NCI-H2171 treated with DMSO at 0.1 percent for 48 hours (cell line): Measurements from ENCODE around the gene A2ML1.
"Not testable (repeated sequence)": the region's sequence is repeated elsewhere in the genome, so short reads cannot be mapped to it uniquely, and the experiment has no call there.

Source experiments
- DNase-seq: peaks from one replicate; lab custom pipeline; 2025; lab: John Stamatoyannopoulos, UW

The A2ML1 gene

DNA sequence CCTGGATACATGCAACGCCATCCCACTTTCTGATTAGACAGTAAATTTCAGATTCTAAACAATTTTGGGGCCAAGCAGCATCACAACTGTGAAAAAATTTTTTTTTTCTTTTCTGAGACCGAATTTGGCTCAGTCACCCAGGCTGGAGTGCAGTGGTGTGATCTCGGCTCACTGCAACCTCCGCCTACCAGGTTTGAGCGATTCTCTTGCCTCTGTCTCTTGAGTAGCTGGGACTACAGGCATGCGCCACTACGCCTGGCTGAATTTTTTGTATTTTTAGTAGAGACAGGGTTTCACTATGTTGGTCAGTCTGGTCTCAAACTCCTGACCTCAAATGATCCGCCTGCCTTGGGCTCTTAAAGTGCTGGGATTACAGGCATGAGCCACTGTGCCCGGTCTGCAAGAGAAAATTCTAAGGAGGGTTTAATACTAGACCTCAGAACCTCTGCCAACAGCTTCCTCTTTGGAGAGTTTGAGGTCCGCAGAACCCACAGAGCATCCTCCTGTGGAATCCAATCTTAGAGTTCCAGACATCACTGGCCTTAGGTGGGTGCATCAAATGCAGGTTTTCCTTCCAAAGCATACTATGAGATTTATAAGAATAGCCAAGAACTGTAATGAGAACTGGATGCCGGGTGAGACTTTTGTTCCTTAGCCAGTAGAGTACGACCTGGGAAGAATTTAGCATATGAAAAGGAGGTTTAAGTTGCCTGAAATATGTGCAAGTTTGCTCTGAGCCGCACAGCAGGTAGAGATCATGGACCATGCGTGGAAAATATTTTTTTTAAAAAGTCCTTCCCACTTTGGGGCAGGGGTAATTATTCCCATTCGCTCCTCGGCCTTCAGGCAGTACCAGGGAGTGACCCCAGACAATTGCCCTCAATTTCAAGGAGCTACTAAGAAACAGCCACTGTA is 84.1 kb downstream of the A2ML1 start:
- DNase-seq, result no peak

GRCh38 chr12:8907513-8907912 is 85.1 kb downstream of the A2ML1 start:
- peak; percentile 13 for DNase-seq

- DNase-seq, result no peak
These were observed 87.3 kb downstream of the A2ML1 start for GRCh38 chr12:8909752-8910151.

- no peak for DNase-seq
These were observed 89.3 kb downstream of the A2ML1 start for GRCh38 chr12:8911606-8912268.

- DNase-seq, result no peak
These were observed 90.5 kb downstream of the A2ML1 start for GRCh38 chr12:8912914-8913313.

DNA sequence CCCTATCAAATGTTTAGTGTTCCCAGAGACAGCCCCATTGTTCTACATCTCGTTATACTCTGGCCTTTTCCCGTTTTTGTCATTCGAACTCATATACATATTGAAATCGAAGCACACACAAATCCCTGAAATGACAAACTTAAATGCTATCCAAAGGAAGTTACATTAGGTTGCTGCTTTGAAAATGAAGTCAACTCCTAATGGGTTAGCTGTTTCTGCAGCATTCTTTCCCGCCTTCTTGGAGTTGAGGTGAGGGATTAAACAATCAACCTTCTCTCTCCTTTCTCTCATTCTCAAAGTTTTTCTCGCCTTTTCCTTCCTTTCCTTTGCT is 91.2 kb downstream of the A2ML1 start:
- DNase-seq, result no peak

DNA sequence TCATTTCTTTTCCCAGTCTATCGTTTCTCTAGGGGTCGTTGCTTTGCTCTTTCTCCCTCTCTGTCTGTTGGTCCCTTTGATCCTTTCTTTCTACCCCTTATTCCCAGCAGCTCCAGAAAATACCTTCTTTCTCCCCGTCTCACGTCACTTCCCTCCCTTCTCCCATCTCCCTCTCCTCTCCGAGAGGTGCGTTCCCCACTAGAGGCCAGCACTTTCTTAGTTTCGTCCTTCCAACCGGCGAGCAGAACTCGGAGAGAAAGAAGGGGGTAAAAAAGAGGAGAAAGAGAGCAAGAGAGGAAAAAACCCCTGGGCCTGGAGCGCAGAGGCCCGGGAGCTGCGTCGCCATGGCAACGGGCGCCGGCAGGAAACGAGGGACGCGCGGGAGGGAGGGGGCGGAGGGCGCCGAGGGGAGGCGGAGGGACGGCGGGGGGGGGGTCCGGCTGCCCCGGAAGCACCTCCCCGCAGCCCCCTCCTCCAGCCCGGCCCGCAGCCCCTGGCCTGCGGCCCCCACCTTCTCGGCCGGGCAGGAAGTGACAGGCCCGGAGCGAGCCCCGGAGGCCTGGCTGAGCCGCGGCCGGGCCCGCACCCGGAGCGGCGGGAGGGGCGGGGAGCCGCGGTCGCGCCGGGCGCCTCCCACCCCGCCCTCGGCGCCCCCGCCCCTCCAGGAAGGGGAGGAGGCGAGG is 91.8 kb downstream of the A2ML1 start, which contains the start of gene PHC1:
Gene PHC1, plus strand, starts transcription at position 477 of the 683 bp plus-strand sequence. CDS start 3,169 bp downstream, outside the sequence.
- DNase-seq, result peak; percentile 67

GRCh38 chr12:8914716-8915526 is 92.5 kb downstream of the A2ML1 start:
- peak; percentile 34 for DNase-seq

GRCh38 chr12:8916154-8916553 is 93.7 kb downstream of the A2ML1 start:
- no peak for DNase-seq

- DNase-seq, result no peak
These were observed 94.6 kb downstream of the A2ML1 start for GRCh38 chr12:8917031-8917430.

- DNase-seq, result no peak
These were observed 95.3 kb downstream of the A2ML1 start for GRCh38 chr12:8917751-8918150.

- not testable (repeated sequence) for DNase-seq
These were observed 97.2 kb downstream of the A2ML1 start for GRCh38 chr12:8919643-8920042.

DNA sequence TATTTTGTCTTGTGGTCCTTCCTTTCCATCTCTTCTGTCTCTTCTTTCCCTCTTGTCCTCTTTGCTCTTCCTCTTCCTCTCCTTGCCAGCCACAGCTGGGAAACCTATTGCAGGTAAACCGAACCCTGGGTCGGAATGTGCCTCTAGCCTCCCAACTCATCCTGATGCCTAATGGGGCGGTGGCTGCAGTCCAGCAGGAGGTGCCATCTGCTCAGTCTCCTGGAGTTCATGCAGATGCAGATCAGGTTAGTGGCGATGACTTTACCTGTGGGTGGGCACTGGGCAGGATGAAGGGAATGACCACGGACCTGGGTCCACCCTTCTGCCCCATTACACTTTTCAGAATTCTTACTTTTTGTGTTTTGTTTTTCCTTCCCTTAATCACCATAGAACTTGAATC is 100.1 kb downstream of the A2ML1 start:
- no peak for DNase-seq
